Activated naive CD8-positive, alpha-beta T cell treated with anti-CD3 and anti-CD28 coated beads for 36 hours (primary cell): ENCODE measurements around the gene ZNF782. TPM values are rescaled to one million over a fixed set of nuclear protein-coding genes. Genes with fewer than 3 reads are reported as not detected.

Source experiments
- DNase-seq: peaks from one replicate; pipeline ENCODE4 v3.0.0; 2021
- H3K27ac Mint-ChIP-seq: one replicate; pipeline ENCODE4 v1.8.0; 2022; ENCODE audit warnings: mild to moderate bottlenecking, moderate library complexity, mixed read lengths
- H3K27me3 Mint-ChIP-seq: one replicate; pipeline ENCODE4 v1.8.0; 2022; ENCODE audit warnings: mild to moderate bottlenecking, mixed read lengths
- H3K36me3 Mint-ChIP-seq: one replicate; pipeline ENCODE4 v1.8.0; 2021; ENCODE audit warnings: mild to moderate bottlenecking, mixed read lengths
- H3K4me1 Mint-ChIP-seq: one replicate; pipeline ENCODE4 v1.8.0; 2021; ENCODE audit warnings: mixed read lengths
- H3K4me3 Mint-ChIP-seq: one replicate; pipeline ENCODE4 v1.8.0; 2022; ENCODE audit warnings: mild to moderate bottlenecking, moderate library complexity, mixed read lengths
- H3K9me3 Mint-ChIP-seq: one replicate; pipeline ENCODE4 v1.8.0; 2022; ENCODE audit warnings: mixed read lengths
- total RNA-seq, 2 experiments: library from RNA; stranded (reverse); gene quantifications; one replicate each; pipeline ENCODE4 v1.2.3, GENCODE V29; 2021

The ZNF782 gene
- total RNA-seq, 2 experiments from 2014 or later: 2.5 to 4.0 TPM

GRCh38 chr9:96779089-96779488 lies 75.2 kb downstream of the ZNF782 start:
- H3K4me3 Mint-ChIP-seq: peak overlapping the region; percentile 59
- peaks cover 27% of the 10 kb centered on the region for H3K4me1 Mint-ChIP-seq
- H3K27me3 Mint-ChIP-seq: no peaks in the 10 kb centered on the region

GRCh38 chr9:96777426-96777864 lies 76.9 kb downstream of the ZNF782 start:
- peak overlapping the region; percentile 91 for H3K27ac Mint-ChIP-seq
- H3K4me1 Mint-ChIP-seq: peaks cover 24% of the 10 kb centered on the region
- peaks cover 20% of the 10 kb centered on the region for H3K9me3 Mint-ChIP-seq
- no peak for DNase-seq
- peaks cover 47% of the 10 kb centered on the region for H3K36me3 Mint-ChIP-seq
- H3K4me3 Mint-ChIP-seq: peak overlapping the region; percentile 98
- no peaks in the 10 kb centered on the region for H3K27me3 Mint-ChIP-seq

More at GRCh38 chr9:96779089-96779488, 75.2 kb downstream of the ZNF782 start:
- Mint-ChIP-seq H3K9me3 (peaks cover 27% of the 10 kb centered on the region), H3K27ac (no peak overlapping the region), H3K36me3 (peaks cover 45% of the 10 kb centered on the region)
- DNase-seq: no peak

- Mint-ChIP-seq H3K4me1 (no peaks in the 10 kb centered on the region), H3K27me3 (no peaks in the 10 kb centered on the region), H3K9me3 (peaks cover 55% of the 10 kb centered on the region), H3K36me3 (peaks cover 95% of the 10 kb centered on the region), H3K4me3 (no peak overlapping the region), H3K27ac (no peak overlapping the region)
- DNase-seq: no peak
Measured at GRCh38 chr9:96771124-96771523, 83.2 kb downstream of the ZNF782 start.

GRCh38 chr9:96769989-96770388 lies 84.3 kb downstream of the ZNF782 start:
- Mint-ChIP-seq H3K27me3 (no peaks in the 10 kb centered on the region), H3K4me3 (no peak overlapping the region), H3K36me3 (peaks cover 96% of the 10 kb centered on the region), H3K27ac (no peak overlapping the region), H3K9me3 (peaks cover 58% of the 10 kb centered on the region), H3K4me1 (no peaks in the 10 kb centered on the region)
- no peak for DNase-seq

Other genes starting within 250 kb of the ZNF782 start
- gene CDC14B, start 234.7 kb downstream of the ZNF782 start, total RNA-seq: under 1 TPM; 0.56 to 0.70 TPM
- gene PRXL2C, start 199.2 kb downstream of the ZNF782 start, total RNA-seq: 1 to 10 TPM; 4.1 to 4.2 TPM
- gene ZNF510, start 76.4 kb downstream of the ZNF782 start, total RNA-seq: 1 to 10 TPM; 8.4 to 9.0 TPM
- not detected for gene NUTM2G, start 74.3 kb upstream of the ZNF782 start, total RNA-seq
- gene CTSV, start 184.6 kb upstream of the ZNF782 start, total RNA-seq: under 1 TPM; 0.20 to 0.31 TPM